H9 (cell line): Measurements from ENCODE around the gene CDC27. TPM values are rescaled to one million over a fixed set of nuclear protein-coding genes. Genes with fewer than 3 reads are reported as not detected.

ENCODE experiments used
- DNase-seq: peaks from one replicate; pipeline ENCODE4 v3.0.0-alpha.2; 2017
- H2AFZ ChIP-seq: one replicate; pipeline ENCODE4 v1.6.1; 2013; ENCODE audit warnings: mild to moderate bottlenecking, low read length, control low read depth, moderate library complexity
- H2AK5ac ChIP-seq: 2 replicates; pipeline ENCODE4 v1.6.1; 2013; ENCODE audit warnings: low read length, control low read depth, mixed read lengths; ENCODE audit not compliant: insufficient read length
- H2BK120ac ChIP-seq: one replicate; pipeline ENCODE4 v1.6.1; 2013; ENCODE audit warnings: low read depth, mild to moderate bottlenecking, low read length, control low read depth, inconsistent platforms; ENCODE audit not compliant: poor library complexity, severe bottlenecking
- H2BK12ac ChIP-seq: 2 replicates; pipeline ENCODE4 v1.6.1; 2013; ENCODE audit warnings: low read length, control low read depth, mixed read lengths, low read depth; ENCODE audit not compliant: insufficient read length
- H2BK15ac ChIP-seq: 2 replicates; pipeline ENCODE4 v1.6.1; 2013; ENCODE audit warnings: low read depth, low read length, control low read depth
- H2BK20ac ChIP-seq: one replicate; pipeline ENCODE4 v1.6.1; 2013; ENCODE audit warnings: low read depth, mild to moderate bottlenecking, low read length, control low read depth, inconsistent platforms; ENCODE audit not compliant: poor library complexity, severe bottlenecking
- H2BK5ac ChIP-seq: 2 replicates; pipeline ENCODE4 v1.6.1; 2013; ENCODE audit warnings: low read length, control low read depth, mixed read lengths; ENCODE audit not compliant: insufficient read length
- H3K14ac ChIP-seq: 2 replicates; pipeline ENCODE4 v1.6.1; 2013; ENCODE audit warnings: low read length, control low read depth; ENCODE audit not compliant: insufficient read depth
- H3K18ac ChIP-seq: 2 replicates; pipeline ENCODE4 v1.6.1; 2013; ENCODE audit warnings: low read depth, mild to moderate bottlenecking, mixed read lengths, low read length, control low read depth; ENCODE audit not compliant: insufficient read length
- H3K23ac ChIP-seq: 2 replicates; pipeline ENCODE4 v1.6.1; 2013; ENCODE audit warnings: low read length, control low read depth, mixed read lengths, low read depth; ENCODE audit not compliant: insufficient read length
- H3K23me2 ChIP-seq: 2 replicates; pipeline ENCODE4 v1.6.1; 2013; ENCODE audit warnings: low read depth, mild to moderate bottlenecking, mixed read lengths, low read length, control low read depth; ENCODE audit not compliant: insufficient read length, poor library complexity, severe bottlenecking
- H3K27ac ChIP-seq: 2 replicates; pipeline ENCODE4 v1.5.1; 2013; ENCODE audit warnings: low read length, control low read depth, mixed read lengths, low read depth; ENCODE audit not compliant: insufficient read length
- H3K27me3 ChIP-seq: 2 replicates; pipeline ENCODE4 v1.6.1; 2013; ENCODE audit warnings: low read length, control low read depth, inconsistent platforms; ENCODE audit not compliant: insufficient read depth
- H3K4ac ChIP-seq: 2 replicates; pipeline ENCODE4 v1.6.1; 2013; ENCODE audit warnings: low read depth, mild to moderate bottlenecking, control low read depth, inconsistent platforms, low read length, moderate library complexity
- H3K4me1 ChIP-seq: 2 replicates; pipeline ENCODE4 v1.6.1; 2013; ENCODE audit warnings: low read length, control low read depth, inconsistent platforms; ENCODE audit not compliant: insufficient read depth
- H3K4me2 ChIP-seq: 2 replicates; pipeline ENCODE4 v1.6.1; 2013; ENCODE audit warnings: low read length, control low read depth, mixed read lengths; ENCODE audit not compliant: insufficient read length, insufficient read depth
- H3K56ac ChIP-seq: 2 replicates; pipeline ENCODE4 v1.6.1; 2013; ENCODE audit warnings: low read depth, mild to moderate bottlenecking, mixed read lengths, low read length, control low read depth; ENCODE audit not compliant: insufficient read length
- H3K79me1 ChIP-seq: 2 replicates; pipeline ENCODE4 v1.6.1; 2013; ENCODE audit warnings: low read depth, mild to moderate bottlenecking, moderate library complexity, low read length, control low read depth, inconsistent platforms; ENCODE audit not compliant: insufficient read depth, poor library complexity, severe bottlenecking
- H3K79me2 ChIP-seq: 2 replicates; pipeline ENCODE4 v1.6.1; 2013; ENCODE audit warnings: low read length, control low read depth, inconsistent platforms; ENCODE audit not compliant: insufficient read depth
- H3K9ac ChIP-seq: 2 replicates; pipeline ENCODE4 v1.6.1; 2013; ENCODE audit warnings: low read length, control low read depth, mixed read lengths; ENCODE audit not compliant: insufficient read length; ENCODE audit errors: extremely low read depth
- H3K9me3 ChIP-seq: one replicate; pipeline ENCODE4 v1.6.1; 2013; ENCODE audit warnings: low read depth, low read length, inconsistent platforms; ENCODE audit not compliant: control insufficient read depth
- H3T11ph ChIP-seq: one replicate; pipeline ENCODE4 v1.6.1; 2013; ENCODE audit warnings: mild to moderate bottlenecking, low read length, control low read depth, inconsistent platforms
- H4K20me1 ChIP-seq: one replicate; pipeline ENCODE4 v1.6.1; 2013; ENCODE audit not compliant: control insufficient read depth, insufficient read length, insufficient read depth
- H4K5ac ChIP-seq: 2 replicates; pipeline ENCODE4 v1.6.1; 2013; ENCODE audit warnings: low read depth, mild to moderate bottlenecking, mixed read lengths, low read length, control low read depth; ENCODE audit not compliant: insufficient read length
- H4K8ac ChIP-seq: replicated peaks from 2 replicates; pipeline ENCODE4 v1.6.1; 2013; ENCODE audit warnings: low read length, control low read depth, mixed read lengths, low read depth; ENCODE audit not compliant: insufficient read length
- H4K91ac ChIP-seq: 2 replicates; pipeline ENCODE4 v1.6.1; 2013; ENCODE audit warnings: low read depth, mild to moderate bottlenecking, moderate library complexity, mixed read lengths, low read length, control low read depth; ENCODE audit not compliant: insufficient read length
- H3K27ac Mint-ChIP-seq, 3 experiments: 2 replicates in 2 of 3; 3 replicates in 1 of 3; pipeline ENCODE4 v1.8.0; 2020 to 2021; ENCODE audit warnings: mixed read lengths in 3 of 3, mild to moderate bottlenecking in 1 of 3, moderate library complexity in 1 of 3
- H3K27me3 Mint-ChIP-seq: 2 replicates; pipeline ENCODE4 v1.8.0; 2021; ENCODE audit warnings: low read depth, mild to moderate bottlenecking, moderate library complexity, mixed read lengths
- H3K36me3 Mint-ChIP-seq, 3 experiments: 2 replicates in 2 of 3; 3 replicates in 1 of 3; pipeline ENCODE4 v1.8.0; 2020 to 2021; ENCODE audit warnings: low read depth in 3 of 3, mixed read lengths in 3 of 3; ENCODE audit not compliant: insufficient read depth in 1 of 3
- H3K4me1 Mint-ChIP-seq, 2 experiments: 2 replicates each; pipeline ENCODE4 v1.8.0; 2020; ENCODE audit warnings: mixed read lengths in 2 of 2
- H3K4me3 Mint-ChIP-seq, 2 experiments: 2 replicates in 1 of 2; 3 replicates in 1 of 2; pipeline ENCODE4 v1.8.0; 2020 to 2021; ENCODE audit warnings: mild to moderate bottlenecking in 2 of 2, mixed read lengths in 2 of 2, moderate library complexity in 1 of 2
- H3K9me3 Mint-ChIP-seq, 2 experiments: 2 replicates in 1 of 2; 3 replicates in 1 of 2; pipeline ENCODE4 v1.8.0; 2020; ENCODE audit warnings: mild to moderate bottlenecking in 2 of 2, mixed read lengths in 2 of 2, moderate library complexity in 1 of 2
- WGBS: extraction: QIAGEN DNeasy Blood & Tissue Kit; methylation state at CpG from one replicate; pipeline ENCODE4 v1.1.7; 2013; ENCODE audit warnings: missing lambda C conversion rate, low lambda C conversion rate, mixed read lengths; ENCODE audit not compliant: insufficient read length; ENCODE audit errors: extremely low coverage; 5-methylcytosine and 5-hydroxymethylcytosine counted together
- total RNA-seq: library from RNA; stranded (reverse); gene quantifications from 2 replicates; pipeline ENCODE4 v1.2.1, GENCODE V29; 2021
- TF ChIP-seq, protein P1 (sequence below): fragments of 200-600 bp; sonication (generic); conservative IDR thresholded peaks from 3 replicates; pipeline ENCODE4 v1.8.0; 2021; ENCODE audit warnings: antibody characterized with exemption, mild to moderate bottlenecking

CDC27 gene
- total RNA-seq, 1 experiment from 2014 or later = 82.5 TPM

DNA sequence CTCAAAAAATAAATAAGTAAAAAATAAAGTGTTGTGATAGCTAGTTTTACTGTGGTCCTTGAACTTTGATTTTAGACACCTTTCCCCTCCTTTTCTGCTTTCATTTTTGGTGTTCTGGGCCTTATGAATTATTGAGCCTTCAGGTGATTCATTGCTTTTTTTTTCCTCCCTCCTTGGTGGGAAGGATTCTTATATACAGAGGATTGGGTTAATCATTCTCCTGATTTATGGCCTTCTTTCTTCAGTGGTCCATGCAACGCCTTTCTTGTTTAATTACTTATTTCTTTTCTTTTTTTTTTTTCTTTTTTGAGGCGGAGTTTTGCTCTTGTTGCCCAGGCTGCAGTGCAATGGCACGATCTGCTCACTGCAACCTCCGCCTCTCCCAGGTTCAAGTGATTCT is 12.1 kb upstream of the CDC27 start:
- Histone ChIP-seq H2BK15ac (no peak overlapping the region), H4K91ac (no peak overlapping the region), H3K4me2 (no peak overlapping the region), H2AK5ac (no peak overlapping the region), H2BK12ac (no peak overlapping the region), H3K4ac (no peak overlapping the region), H2BK20ac (no peak overlapping the region), H3T11ph (no peak overlapping the region), H4K20me1 (no peaks in the 10 kb centered on the region), H3K18ac (no peak overlapping the region), H3K23me2 (no peaks in the 10 kb centered on the region), H4K8ac (no peak overlapping the region), H3K79me2 (no peaks in the 10 kb centered on the region), H3K9me3 (no peaks in the 10 kb centered on the region), H2BK120ac (no peak overlapping the region), H3K23ac (no peak overlapping the region), H3K14ac (no peak overlapping the region), H3K79me1 (no peaks in the 10 kb centered on the region), H3K27me3 (no peaks in the 10 kb centered on the region; the same call in 1 of the 2 replicates), H3K9ac (no peak overlapping the region), H3K56ac (no peak overlapping the region), H2AFZ (no peak overlapping the region), H3K4me1 (peaks cover 10% of the 10 kb centered on the region), H3K27ac (no peak overlapping the region), H2BK5ac (no peak overlapping the region), H4K5ac (no peak overlapping the region)
- Mint-ChIP-seq H3K36me3 (no peaks in the 10 kb centered on the region), H3K4me3 (no peak overlapping the region), H3K9me3 (no peaks in the 10 kb centered on the region), H3K4me1 (peaks cover 12 to 22% of the 10 kb centered on the region in 2 experiments), H3K27me3 (peaks cover 3% of the 10 kb centered on the region), H3K27ac (no peak overlapping the region)
- TF ChIP-seq, protein P1, sequence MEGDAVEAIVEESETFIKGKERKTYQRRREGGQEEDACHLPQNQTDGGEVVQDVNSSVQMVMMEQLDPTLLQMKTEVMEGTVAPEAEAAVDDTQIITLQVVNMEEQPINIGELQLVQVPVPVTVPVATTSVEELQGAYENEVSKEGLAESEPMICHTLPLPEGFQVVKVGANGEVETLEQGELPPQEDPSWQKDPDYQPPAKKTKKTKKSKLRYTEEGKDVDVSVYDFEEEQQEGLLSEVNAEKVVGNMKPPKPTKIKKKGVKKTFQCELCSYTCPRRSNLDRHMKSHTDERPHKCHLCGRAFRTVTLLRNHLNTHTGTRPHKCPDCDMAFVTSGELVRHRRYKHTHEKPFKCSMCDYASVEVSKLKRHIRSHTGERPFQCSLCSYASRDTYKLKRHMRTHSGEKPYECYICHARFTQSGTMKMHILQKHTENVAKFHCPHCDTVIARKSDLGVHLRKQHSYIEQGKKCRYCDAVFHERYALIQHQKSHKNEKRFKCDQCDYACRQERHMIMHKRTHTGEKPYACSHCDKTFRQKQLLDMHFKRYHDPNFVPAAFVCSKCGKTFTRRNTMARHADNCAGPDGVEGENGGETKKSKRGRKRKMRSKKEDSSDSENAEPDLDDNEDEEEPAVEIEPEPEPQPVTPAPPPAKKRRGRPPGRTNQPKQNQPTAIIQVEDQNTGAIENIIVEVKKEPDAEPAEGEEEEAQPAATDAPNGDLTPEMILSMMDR = no peak
- WGBS = no CpG with 5 or more reads among the region's 4 CpGs
- no peak for DNase-seq
